Smooth muscle cell (in vitro differentiated cells): Measurements from ENCODE around the gene PRKAG2. TPM values are rescaled to one million over a fixed set of nuclear protein-coding genes. Genes with fewer than 3 reads are reported as not detected.

Experiments
- DNase-seq: peaks from one replicate; lab custom pipeline; 2025; ENCODE audit not compliant: unreplicated experiment; lab: John Stamatoyannopoulos, UW
- H2AFZ ChIP-seq: fragments of 200-600 bp; sonication (generic); 2 replicates; pipeline ENCODE4 v1.6.0; 2016; ENCODE audit warnings: antibody characterized with exemption, low read depth, mild to moderate bottlenecking
- H3F3A ChIP-seq: fragments of 200-600 bp; sonication (generic); 2 replicates; pipeline ENCODE4 v1.6.0; 2017; ENCODE audit warnings: antibody characterized with exemption, low read depth
- H3K27ac ChIP-seq: fragments of 200-600 bp; sonication (generic); 2 replicates; pipeline ENCODE4 v1.5.1; 2016; ENCODE audit warnings: low read depth, mild to moderate bottlenecking
- H3K27me3 ChIP-seq: fragments of 200-600 bp; sonication (generic); 2 replicates; pipeline ENCODE4 v1.6.1; 2016; ENCODE audit warnings: low read depth, mild to moderate bottlenecking
- H3K36me3 ChIP-seq: fragments of 200-600 bp; sonication (generic); 2 replicates; pipeline ENCODE4 v1.5.1; 2016; ENCODE audit warnings: low read depth
- H3K4me1 ChIP-seq: fragments of 200-600 bp; sonication (generic); 2 replicates; pipeline ENCODE4 v1.5.1; 2016; ENCODE audit warnings: low read depth
- H3K4me2 ChIP-seq: fragments of 200-600 bp; sonication (generic); 2 replicates; pipeline ENCODE4 v1.6.0; 2016; ENCODE audit warnings: mild to moderate bottlenecking
- H3K4me3 ChIP-seq: fragments of 200-600 bp; sonication (generic); 2 replicates; pipeline ENCODE4 v1.5.1; 2016; ENCODE audit warnings: mild to moderate bottlenecking
- H3K79me2 ChIP-seq: fragments of 200-600 bp; sonication (generic); 2 replicates; pipeline ENCODE4 v1.6.0; 2016; ENCODE audit warnings: low read depth, mild to moderate bottlenecking
- H3K9ac ChIP-seq: fragments of 200-600 bp; sonication (generic); 2 replicates; pipeline ENCODE4 v1.6.0; 2016; ENCODE audit warnings: low read depth
- H3K9me3 ChIP-seq: fragments of 200-600 bp; sonication (generic); replicated peaks from 2 replicates; pipeline ENCODE4 v1.5.1; 2016; ENCODE audit warnings: low read depth
- H4K20me1 ChIP-seq: fragments of 200-600 bp; sonication (generic); 2 replicates; pipeline ENCODE4 v1.6.0; 2016; ENCODE audit warnings: low read depth
- WGBS: methylation state at CpG from one replicate; pipeline ENCODE4 v1.1.7; 2016; ENCODE audit warnings: low lambda C conversion rate; 5-methylcytosine and 5-hydroxymethylcytosine counted together
- polyA plus RNA-seq: library from polyadenylated mRNA; unstranded; fragments of >200 nt; fragmentation: Nextera tagmentation; extraction: Ambion mirVana; gene quantifications from 2 replicates; pipeline ENCODE4 v1.2.1, GENCODE V29; 2016
- total RNA-seq: library from RNA; depleted of rRNA; stranded (reverse); fragments of >200 nt; gene quantifications from 2 replicates; pipeline ENCODE4 v1.2.3, GENCODE V29; 2014
- TF ChIP-seq, protein P1 (sequence below): fragments of 200-600 bp; sonication (generic); IDR thresholded peaks from 2 replicates; pipeline ENCODE4 v1.5.1; 2017; ENCODE audit warnings: borderline replicate concordance, mild to moderate bottlenecking, antibody characterized with exemption; ENCODE audit not compliant: insufficient read depth, poor library complexity, severe bottlenecking

Gene PRKAG2
- total and polyA plus RNA-seq, 2 experiments from 2014 or later = 3.5 to 3.9 TPM

DNA sequence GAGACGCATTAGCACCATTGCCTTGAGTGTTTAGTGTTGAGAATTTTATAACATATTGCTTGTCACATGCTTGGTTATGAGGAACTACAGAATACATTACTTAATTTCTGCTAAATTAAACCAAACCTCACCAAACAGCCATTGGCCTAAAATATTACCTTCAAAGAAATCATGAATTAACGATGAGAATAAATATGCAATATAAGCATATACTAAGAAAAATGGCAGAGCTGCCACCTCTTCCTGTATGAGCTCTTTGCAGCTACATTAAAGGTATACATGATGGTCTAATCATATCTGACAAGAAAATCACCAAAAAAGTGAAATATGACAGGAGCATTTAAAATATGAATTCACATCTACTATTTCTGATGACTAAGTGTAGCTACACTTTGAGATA, 352.1 kb downstream of the PRKAG2 start:
- DNase-seq = no peak
- no peaks in the 10 kb centered on the region for H3F3A ChIP-seq
- H3K9ac ChIP-seq = no peak overlapping the region
- TF ChIP-seq, protein P1, sequence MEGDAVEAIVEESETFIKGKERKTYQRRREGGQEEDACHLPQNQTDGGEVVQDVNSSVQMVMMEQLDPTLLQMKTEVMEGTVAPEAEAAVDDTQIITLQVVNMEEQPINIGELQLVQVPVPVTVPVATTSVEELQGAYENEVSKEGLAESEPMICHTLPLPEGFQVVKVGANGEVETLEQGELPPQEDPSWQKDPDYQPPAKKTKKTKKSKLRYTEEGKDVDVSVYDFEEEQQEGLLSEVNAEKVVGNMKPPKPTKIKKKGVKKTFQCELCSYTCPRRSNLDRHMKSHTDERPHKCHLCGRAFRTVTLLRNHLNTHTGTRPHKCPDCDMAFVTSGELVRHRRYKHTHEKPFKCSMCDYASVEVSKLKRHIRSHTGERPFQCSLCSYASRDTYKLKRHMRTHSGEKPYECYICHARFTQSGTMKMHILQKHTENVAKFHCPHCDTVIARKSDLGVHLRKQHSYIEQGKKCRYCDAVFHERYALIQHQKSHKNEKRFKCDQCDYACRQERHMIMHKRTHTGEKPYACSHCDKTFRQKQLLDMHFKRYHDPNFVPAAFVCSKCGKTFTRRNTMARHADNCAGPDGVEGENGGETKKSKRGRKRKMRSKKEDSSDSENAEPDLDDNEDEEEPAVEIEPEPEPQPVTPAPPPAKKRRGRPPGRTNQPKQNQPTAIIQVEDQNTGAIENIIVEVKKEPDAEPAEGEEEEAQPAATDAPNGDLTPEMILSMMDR = no peak
- H3K4me1 ChIP-seq = no peaks in the 10 kb centered on the region
- H2AFZ ChIP-seq = no peak overlapping the region
- H3K9me3 ChIP-seq = no peaks in the 10 kb centered on the region
- no peak overlapping the region for H3K4me3 ChIP-seq
- H4K20me1 ChIP-seq = no peaks in the 10 kb centered on the region
- H3K36me3 ChIP-seq = no peaks in the 10 kb centered on the region
- H3K27ac ChIP-seq = no peak overlapping the region
- 98% methylated on average over 2 of the region's 2 CpGs for WGBS
- no peaks in the 10 kb centered on the region for H3K79me2 ChIP-seq
- no peaks in the 10 kb centered on the region for H3K27me3 ChIP-seq
- H3K4me2 ChIP-seq = no peak overlapping the region

- no peak overlapping the region for H3K27ac ChIP-seq
- no peak overlapping the region for H2AFZ ChIP-seq
- TF ChIP-seq, protein P1 = no peak
- H3K36me3 ChIP-seq = no peaks in the 10 kb centered on the region
- no peaks in the 10 kb centered on the region for H3F3A ChIP-seq
- H4K20me1 ChIP-seq = no peaks in the 10 kb centered on the region
- H3K9ac ChIP-seq = no peak overlapping the region
- H3K9me3 ChIP-seq = no peaks in the 10 kb centered on the region
- H3K79me2 ChIP-seq = no peaks in the 10 kb centered on the region
- no peaks in the 10 kb centered on the region for H3K27me3 ChIP-seq
- H3K4me3 ChIP-seq = no peak overlapping the region
- WGBS = 94% methylated on average over 8 of the region's 8 CpGs
- no peak for DNase-seq
- H3K4me1 ChIP-seq = no peaks in the 10 kb centered on the region
- no peak overlapping the region for H3K4me2 ChIP-seq
These were observed 352.6 kb downstream of the PRKAG2 start for GRCh38 chr7:151524331-151524730.

DNA sequence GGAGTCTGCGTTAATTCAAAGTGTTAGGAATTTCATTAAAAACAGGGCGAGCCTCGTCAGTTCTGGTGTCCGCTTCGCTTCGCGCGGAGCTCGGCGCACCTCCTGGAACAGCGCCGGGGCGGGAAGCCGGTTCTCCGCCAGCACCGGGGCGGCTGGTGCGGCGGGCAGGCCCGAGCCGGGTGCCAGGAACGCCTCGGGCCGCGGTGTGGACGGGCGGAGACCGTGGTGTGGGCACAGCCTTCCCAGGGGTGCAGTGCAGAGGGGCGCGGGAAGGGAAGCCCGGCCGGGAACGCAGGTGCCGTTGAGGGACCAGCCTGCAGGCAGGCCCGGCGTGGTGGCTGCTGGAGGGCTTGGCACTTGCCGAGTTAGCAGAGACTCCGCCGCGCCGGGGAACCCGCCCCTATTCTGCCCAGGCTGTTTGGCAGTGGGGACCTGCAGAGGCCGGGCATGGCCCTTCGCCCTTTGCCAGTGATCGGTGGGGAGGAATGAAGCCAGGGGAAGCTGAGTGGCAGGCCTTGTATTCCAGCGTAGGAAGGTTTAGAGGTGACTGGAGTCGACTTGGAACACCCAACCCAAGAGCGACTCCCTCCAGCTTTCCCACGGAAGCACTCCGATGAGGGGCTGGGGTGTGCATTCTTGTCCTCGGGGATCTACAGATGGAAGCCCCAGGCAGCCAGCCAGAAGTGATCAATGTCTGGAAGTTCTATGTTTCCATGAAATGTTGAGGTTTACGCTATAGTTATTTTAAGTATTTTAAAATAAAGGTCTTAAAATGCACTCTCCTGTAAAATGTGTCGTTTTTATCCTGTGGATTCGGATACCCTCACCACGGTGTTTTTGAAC, 356.3 kb downstream of the PRKAG2 start:
- Histone ChIP-seq H3K4me3 (peak overlapping the region; percentile 43), H3K36me3 (no peaks in the 10 kb centered on the region), H3K4me1 (no peaks in the 10 kb centered on the region), H3K4me2 (peak overlapping the region; percentile 52), H2AFZ (peak overlapping the region; percentile 85), H4K20me1 (peaks cover 32% of the 10 kb centered on the region), H3K27ac (peak overlapping the region; percentile 97), H3K9ac (no peak overlapping the region), H3K27me3 (no peaks in the 10 kb centered on the region), H3K79me2 (peaks cover 34% of the 10 kb centered on the region), H3F3A (no peaks in the 10 kb centered on the region), H3K9me3 (no peaks in the 10 kb centered on the region)
- TF ChIP-seq, protein P1 = no peak
- 89% methylated on average over 45 of the region's 55 CpGs for WGBS
- DNase-seq = no peak
